GM21367 (cell line): ENCODE results near the gene PIGP.
"Not testable (repeated sequence)": the region's sequence is repeated elsewhere in the genome, so short reads cannot be mapped to it uniquely, and the experiment has no call there.

Experiments
- ATAC-seq: cut with Tn5 transposase; IDR thresholded peaks from one replicate; pipeline ENCODE4 v1.9.1; 2021; ENCODE audit not compliant: unreplicated experiment

The PIGP gene

DNA sequence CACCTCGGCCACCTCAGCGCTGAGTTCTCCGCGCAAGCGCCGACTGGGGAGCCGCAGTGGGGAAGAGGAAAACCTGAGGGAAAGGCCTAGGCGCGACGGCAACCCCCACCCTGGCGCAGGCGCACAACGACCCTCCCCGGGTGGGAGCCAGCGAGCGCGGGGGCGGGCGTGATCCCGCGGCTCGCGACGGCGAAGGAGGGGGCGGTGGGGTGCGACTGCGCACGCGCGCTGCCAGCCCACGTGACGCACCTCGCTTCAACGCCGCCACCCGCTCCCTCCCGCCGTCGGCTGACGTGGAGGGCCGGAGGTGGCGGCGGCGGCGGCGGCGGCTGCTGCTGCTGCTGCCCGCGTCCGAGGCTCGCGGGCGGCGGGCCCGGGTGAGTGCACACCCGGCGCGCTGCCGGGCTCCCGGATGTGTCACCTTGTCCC, at the start of gene PIGP, which contains the start of gene TTC3:
Gene PIGP, minus strand, starts transcription at position 84 of the 429 bp plus-strand sequence. CDS start 556 bp downstream, outside the sequence.
Gene TTC3, plus strand, starts transcription at position 267 of the 429 bp plus-strand sequence. CDS start 14,004 bp downstream, outside the sequence.
- peak; percentile 50 for ATAC-seq

DNA sequence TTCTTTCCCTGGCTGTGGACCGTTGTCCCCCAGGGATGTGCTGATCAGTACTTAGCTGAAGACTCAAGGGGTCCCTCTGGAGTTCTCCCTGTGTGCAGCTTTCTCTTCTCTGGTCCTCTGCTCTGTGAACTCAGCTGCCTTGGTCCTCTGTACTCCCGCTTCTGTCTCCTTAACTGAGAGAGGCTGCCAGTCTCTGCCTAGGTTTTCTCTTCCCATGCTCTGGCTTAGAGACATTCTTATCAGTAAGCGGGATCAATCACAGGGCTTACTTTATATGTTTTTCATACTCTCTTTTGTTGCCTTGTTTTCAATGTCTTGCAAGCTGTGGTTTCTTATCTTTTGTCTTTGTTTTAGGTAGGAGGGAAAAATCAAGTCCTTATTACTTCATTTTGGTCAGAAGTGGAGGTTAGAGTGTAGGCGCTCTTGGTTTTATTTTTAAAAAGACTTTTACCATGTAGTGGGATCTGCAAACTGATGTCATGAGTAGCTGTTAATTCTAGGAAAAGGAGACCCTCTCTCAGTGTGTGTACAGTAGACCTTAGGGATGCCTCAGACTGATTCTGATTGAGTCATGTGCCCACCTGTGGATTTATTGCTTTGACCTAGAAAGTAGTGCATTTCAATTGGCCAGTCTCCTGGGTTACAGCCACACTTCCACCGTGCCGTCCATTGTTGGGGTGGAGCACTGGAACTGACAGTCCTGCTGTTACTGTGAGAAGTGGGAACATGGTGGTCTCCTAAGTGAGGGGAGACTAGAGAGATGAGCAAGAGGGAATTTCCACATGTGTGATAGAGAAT, 46.7 kb upstream of the PIGP start:
- ATAC-seq, result no peak

DNA sequence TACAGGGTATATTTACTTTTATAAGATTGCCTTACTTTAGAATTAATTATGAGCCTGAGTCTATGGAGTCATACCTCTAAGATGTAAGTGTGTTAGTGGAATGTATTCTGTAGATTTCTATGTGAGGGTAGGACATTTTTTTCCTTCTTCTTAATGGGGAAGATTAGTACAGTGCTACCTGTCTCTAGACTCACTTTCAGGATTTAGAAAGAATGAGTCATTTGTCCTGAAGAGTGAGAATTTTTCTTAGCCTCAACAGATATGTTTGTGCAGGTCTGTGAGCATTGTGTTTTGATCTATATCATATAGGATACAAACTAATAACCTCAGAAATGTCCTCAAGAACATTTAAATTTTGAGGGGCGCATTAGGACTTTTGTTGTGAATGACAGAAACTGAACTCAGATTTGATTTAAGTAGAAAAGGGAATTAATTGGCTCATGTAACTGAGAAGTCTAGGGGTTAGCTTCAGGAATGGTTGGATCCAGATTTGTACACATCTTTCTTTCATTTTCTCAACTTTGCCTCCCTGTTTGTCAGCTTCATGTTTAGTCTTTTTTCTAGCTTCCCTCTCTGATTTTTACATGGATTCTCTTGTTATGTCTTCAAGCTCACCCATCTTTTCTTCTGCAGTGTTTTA, 45.4 kb upstream of the PIGP start:
- ATAC-seq, result no peak

DNA sequence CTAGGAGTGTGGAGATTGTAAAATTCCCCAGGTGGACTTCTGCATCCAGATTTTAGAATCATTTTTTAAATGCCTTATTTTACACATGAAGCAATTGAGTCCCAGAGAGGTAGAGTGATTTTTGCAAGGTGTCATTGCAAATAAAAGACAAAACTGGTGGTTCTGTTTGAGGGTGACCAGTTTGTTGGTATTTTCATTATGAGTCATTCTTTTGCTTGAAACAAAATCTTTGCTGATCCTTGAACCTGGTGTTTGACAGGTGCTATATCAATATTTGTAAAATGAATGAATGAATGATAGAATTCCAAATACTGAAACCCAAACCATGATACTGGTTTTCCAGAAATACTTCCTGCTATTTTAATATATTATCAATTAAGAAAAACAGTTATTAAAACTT, 44.3 kb upstream of the PIGP start:
- no peak for ATAC-seq

DNA sequence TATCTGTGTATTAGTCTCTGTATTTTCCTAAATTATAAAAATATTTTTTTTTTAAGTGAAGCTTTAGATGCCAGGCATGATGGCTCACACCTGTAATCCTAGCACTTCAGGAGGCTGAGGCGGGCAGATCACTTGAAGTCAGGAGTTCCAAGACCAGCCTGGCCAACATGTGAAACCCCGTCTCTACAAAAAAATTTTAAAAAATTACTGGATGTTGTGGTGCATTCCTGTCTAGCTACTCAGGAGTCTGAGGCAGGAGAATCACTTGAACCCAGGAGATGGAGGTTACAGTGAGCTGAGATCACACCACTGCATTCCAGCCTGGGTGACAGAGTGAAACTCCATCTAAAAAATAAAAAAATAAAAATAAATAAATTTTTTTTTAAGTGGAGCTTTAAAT, 43.6 kb upstream of the PIGP start:
- ATAC-seq, result not testable (repeated sequence)

DNA sequence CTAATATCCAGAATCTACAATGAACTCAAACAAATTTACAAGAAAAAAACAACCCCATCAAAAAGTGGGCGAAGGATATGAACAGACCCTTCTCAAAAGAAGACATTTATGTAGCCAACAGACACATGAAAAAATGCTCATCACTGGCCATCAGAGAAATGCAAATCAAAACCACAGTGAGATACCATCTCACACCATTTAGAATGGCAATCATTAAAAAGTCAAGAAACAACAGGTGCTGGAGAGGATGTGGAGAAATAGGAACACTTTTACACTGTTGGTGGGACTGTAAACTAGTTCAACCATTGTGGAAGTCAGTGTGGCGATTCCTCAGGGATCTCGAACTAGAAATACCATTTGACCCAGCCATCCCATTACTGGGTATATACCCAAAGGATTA, 41.4 kb upstream of the PIGP start:
- ATAC-seq, result not testable (repeated sequence)

DNA sequence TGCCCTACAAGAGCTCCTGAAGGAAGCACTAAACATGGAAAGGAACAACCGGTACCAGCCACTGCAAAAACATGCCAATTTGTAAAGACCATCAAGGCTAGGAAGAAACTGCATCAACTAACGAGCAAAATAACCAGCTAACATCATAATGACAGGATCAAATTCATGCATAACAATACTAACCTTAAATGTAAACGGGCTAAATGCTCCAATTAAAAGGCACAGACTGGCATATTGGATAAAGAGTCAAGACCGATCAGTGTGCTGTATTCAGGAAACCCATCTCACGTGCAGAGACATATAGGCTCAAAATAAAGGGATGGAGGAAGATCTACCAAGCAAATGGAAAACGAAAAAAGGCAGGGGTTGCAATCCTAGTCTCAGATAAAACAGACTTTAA, 38.2 kb upstream of the PIGP start:
- ATAC-seq, result not testable (repeated sequence)

DNA sequence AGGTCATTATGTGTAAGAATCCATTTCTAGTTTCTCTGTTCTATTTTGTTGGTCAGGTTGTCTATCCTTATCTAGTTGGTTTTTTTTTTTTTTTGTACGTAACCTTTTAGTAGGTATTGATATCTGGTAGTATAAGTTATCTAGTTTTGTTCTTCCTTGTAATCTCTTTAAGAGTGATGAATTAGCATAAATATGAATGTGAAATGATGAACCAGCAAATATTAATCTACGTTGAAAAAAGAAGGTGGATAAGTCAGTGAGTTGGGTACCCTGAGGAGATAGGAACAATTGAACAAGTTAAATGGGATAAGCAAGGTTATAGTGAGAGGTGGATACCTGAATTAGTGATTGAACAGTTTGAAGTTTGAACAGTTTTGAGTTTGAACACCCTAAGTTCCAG, 34.1 kb upstream of the PIGP start:
- ATAC-seq, result no peak

DNA sequence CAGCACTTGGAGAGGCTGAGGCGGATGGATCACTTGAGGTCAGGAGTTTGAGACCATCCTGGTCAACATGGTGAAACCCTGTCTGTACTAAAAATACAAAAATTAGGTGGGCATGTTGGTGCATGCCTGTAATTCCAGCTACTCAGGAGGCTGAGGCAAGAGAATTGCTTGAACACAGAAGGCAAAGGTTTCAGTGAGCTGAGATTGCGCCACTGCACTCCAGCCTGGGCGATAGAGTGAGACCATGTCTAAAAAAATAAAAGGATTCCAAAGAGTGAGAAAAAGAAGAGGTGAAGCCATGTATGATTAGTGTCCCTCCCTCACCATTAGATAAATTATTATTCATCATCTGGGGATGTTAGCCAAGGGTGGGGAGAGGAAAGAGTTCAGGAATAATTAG, 29.9 kb upstream of the PIGP start:
- not testable (repeated sequence) for ATAC-seq

DNA sequence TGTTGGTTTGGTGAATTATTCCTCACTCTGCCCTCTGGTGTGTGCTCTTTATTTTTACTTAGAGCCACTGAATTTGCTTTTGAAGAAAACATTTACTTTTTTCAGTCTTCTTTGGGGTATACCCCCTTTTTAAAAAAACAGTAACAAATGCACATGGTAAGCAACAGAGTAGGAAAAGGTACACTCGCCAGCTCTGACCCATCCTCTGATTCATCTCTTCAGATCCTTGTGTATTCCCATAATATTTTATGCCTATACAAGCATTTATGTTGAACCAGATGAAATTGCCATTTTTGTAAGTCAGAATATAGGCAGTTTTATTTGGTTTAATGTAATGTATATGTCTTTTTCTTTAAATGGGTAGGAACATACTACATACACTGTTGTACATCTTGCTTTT, 28.5 kb upstream of the PIGP start:
- no peak for ATAC-seq

DNA sequence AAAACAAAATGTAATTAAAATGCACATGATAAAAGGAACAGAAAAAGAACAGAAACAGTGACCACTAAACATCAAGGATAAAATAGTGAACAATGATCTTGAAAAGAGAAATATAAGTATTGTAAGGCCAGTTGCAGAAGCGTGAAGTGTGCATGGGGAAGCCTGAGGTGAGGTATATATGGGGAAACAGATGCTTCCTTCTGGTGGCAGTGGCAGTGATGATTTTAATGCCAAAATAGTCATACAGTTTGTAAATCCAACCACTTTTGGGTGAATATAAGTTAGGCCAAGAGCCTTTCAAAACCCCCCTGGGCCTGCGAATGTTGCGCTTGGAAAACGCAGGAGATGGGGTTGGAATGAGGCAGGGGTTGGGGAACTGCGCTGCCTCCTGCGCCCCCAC, 27.4 kb upstream of the PIGP start:
- ATAC-seq, result no peak

DNA sequence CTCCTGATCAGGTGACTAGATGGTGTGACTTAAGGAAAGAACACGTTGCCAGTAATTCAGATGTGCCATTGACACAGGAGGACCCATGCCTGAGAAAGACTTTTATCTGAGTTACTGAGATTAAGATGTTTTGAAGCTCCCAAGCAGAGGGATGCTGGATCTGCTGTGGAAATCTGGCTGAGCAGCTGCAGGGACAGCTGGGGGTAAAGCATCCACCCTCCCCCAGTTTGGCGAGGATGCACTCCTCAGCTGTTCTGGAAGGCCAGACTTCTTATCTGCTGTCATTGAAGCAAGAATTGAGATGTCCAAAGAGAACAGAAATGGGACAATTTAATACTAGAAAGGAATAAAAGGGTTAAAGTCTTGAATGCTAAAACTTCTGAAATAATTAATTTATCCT, 25.9 kb upstream of the PIGP start:
- ATAC-seq, result no peak

DNA sequence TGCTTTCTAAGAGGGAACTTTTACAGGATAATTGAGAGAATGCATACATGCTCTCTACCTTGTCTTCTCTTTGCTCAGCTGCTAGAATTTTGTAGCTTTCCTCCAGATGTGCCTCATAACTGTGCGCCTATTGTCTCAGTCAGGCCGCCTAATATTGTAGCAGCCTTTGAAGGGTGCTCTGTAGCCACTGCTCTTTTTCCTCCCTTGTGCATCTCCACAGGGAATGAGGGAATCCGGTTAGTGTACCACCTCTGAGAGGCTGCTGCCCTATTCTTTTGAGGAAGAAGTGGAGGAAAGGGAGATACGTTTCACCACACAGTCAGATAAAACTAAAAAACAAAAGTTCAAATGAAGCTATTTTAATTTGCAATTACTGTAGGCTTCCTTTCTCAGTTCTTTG, 22.9 kb upstream of the PIGP start:
- ATAC-seq, result no peak

DNA sequence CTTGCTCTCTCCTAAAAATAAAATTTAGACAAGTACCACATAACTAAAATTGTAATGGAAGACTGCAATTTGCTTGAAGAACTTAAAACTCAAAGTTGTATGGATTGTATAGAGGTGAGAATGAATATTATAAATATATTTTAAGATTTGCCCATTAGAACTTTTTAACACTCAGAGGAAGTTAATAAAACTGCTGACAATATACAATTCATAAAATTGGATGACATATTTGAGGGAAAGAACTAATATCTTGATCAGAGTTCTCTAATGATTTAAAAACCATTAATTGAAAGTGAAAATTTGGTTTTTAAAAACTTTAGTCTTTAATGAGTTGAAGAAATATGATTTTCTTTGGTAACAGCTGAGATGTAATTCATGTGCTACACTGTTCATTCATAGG, 21.1 kb upstream of the PIGP start:
- no peak for ATAC-seq

DNA sequence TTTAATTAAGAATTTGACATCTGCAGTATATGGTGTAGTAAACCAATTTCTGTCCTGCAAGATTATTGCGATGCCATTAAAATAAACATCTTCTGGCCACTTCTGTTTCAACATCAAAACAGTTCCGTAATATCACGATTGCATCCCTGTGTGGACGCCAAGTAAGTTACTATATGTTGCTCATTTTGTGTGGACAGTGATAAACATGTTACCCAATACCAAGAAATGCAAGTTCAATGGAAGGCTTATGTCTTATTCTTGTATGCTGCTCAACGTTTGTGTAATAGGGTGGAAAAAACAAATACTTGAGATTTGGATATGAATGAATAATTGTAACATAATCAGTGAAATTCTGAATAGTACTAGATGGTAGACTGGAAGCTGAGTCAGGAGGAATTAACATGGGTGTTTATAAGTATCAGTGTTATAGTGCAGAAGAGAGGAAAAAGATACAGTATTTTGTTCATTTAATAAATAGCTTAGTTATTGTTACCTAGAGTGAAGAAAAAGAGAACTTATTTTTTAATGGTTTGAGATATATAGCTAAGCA, 15.4 kb upstream of the PIGP start:
- no peak for ATAC-seq

DNA sequence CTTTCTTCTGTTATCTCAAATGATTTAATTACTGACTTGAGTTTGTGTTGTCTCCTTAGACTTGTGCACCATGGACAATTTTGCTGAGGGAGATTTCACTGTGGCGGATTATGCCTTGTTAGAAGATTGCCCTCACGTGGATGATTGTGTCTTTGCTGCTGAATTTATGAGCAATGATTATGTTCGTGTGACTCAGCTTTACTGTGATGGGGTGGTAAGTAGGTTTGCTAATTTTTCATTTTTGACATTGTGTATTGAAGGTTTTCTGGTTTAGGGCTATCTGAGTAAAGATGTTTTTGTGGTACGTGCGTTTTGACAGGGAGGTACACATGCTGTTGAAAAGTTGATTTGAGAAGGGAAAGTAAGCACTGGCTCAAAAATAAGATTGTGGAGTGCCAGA, 14.3 kb upstream of the PIGP start:
- ATAC-seq, result no peak

DNA sequence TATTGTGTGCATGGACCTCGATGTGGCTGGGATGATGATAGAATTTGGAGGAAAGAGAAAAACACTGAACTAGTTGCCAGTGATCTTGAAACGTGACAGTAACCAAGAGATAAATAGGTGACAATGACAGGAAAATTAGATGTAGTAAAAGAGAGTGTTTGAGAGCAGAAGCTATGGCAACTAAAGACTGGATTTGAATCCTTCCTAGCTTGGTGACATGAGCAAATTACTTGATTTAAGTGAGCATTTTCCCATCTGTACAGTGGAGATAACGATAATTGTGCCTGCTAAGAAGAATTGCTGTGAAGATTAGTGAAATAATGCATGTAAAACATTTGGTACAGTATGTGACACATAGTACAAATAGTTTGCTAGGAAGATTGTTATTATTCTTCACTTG, 12.9 kb upstream of the PIGP start:
- ATAC-seq, result no peak

DNA sequence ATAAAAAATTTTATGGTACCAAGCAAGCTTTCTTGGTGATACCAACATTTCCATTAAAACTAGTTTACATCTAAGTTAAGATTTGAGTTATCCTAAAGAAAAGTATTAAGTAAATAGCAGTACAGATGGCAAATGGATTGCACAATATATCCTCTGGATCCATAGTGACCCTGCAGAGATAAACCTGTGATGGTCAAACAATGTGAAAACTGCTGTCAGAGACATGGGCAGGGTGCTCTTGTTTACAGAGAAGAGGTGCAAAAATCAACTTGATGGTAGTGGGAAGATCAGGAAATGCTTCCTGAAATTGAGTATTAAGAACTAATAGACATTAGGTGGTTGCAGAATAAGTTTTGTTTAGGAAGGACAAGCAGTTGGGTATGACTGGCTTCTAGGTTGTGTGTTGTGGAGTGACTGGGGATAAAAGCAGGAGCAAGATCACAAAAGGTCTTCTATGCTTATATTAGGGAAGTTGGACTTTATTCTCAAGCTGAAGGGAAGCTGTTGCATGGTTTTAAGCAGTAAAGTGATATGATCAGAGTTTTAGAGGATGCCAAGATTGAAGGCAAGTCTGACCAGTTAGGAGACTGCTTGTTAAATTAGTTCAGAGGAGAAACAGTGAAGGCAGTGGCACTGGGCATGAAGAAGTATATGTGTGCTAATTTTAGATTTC, 10.1 kb upstream of the PIGP start:
- no peak for ATAC-seq

DNA sequence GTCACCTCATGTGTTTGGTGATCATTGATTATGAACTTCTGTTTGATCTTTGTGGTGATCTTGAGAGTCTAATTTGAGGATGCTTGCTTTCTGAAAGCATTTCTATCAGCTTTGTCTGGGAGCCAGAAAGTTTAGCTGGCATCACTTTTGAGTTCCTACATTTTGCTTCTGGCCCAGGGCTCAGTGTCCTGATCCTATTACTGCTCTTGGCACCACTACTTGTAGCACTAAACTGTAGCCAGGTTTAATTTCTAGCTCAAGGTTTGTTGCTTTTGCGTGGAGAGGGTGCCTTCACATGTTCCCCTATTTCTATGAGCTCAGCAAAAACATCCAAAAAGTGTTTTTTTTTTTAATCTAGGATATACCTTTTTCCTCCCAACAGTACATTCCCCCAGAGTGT, 9.5 kb upstream of the PIGP start:
- no peak for ATAC-seq

DNA sequence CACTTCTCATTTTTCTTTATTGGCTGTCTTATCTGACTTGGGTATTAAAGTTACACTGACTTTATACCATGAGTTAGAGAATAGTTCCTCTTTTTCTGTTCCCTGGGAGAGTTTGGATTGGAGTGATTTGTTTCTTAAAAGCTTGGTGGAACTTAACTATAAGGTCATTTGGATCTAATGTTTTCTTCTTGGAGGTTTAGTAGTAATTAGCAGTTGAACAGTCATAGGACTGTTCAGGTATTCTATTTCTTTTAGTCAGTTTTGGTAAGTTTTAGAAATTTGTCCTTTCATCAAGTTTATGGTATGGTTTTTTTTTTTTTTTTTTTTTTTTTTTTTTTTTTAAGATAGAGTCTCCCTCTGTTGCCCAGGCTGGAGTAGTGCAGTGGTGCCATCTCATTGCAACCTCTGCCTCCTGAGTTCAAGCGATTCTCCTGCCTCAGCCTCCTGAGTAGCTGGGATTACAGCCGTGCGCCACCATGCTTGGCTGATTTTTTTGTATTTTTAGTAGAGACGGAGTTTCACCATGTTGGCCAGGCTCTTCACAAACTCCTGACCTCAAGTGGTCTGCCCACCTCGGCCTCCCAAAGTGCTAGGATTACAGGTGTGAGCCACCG, 6.4 kb upstream of the PIGP start:
- ATAC-seq, result no peak

DNA sequence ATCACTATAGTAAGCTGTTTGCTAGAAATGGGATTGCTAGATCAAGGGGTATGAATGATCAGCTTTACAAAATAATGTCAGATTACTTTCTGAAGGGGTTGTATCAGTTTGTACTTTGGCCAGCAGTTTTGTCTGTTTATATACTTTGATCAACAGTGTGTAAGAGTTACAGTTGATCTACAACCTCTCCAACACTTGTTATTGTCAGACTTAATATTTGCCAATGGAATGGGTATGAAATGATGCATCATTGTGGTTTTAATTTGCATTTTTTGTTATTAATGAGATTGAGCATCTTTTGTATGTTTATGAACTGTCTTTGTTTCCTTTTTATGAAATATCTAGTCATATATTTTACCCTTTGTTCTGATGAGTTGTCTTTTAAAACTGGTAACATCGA, 4.5 kb upstream of the PIGP start:
- no peak for ATAC-seq
